ENCODE data around the gene SLC9A7. TPM values are rescaled to one million over a fixed set of nuclear protein-coding genes. Genes with fewer than 3 reads are reported as not detected.
"Not testable (repeated sequence)": the region's sequence is repeated elsewhere in the genome, so short reads cannot be mapped to it uniquely, and the experiment has no call there.

The SLC9A7 gene
- total and polyA plus RNA-seq, 2 experiments from 2014 or later, result 14.1 to 52.9 TPM

DNA sequence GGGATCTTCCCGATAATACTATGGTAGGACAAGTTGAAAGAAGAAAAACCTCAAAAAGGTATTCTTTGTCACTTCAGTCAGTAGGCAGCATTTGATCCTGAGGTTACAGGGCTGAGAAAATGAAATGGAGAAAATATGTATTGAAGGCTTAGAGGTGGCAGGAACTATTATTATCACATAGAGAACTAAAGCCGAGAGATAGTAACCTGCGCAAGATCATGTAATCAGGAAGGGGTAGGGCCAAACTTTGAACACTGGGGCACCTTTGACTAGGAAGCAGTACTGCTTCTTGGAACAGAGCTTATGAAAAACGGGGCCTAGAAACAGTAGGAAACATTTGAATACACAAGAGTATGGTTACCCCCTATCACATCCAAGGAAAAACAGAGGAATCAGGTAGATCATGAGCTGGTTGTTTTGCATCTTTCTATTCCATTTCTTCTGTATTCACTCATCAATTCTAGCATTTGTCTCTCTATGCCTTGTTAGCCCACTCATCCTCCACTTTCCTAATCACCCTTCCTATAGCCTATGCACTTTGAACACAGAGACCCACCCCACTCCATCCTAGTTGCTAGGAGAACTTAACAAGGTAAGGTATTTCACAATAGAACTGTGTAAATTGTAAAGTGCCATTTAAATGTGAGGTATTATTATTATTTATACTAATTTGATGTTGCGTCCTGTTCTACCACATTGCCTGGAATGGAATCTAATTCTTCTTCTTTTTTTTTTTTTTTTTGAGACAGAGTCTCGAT, 34.6 kb upstream of the SLC9A7 start:
- Histone ChIP-seq H3K79me2 (ENCODE audit: insufficient read depth) (no peaks in the 10 kb centered on the region), H3K9me2 (ENCODE audit: insufficient read depth) (no peaks in the 10 kb centered on the region), H3K27me3 (replicated peaks; ENCODE audit: insufficient read depth) (no peaks in the 10 kb centered on the region), H3K9ac (no peak overlapping the region), H3K9me3 (ENCODE audit: low read depth) (no peaks in the 10 kb centered on the region), H3K4me3 (no peak overlapping the region), H3K27ac (peak overlapping the region; percentile 68; the same call in 1 of the 2 replicates), H3K4me2 (ENCODE audit: unreplicated experiment) (no peak overlapping the region), H3K36me3 (ENCODE audit: low read depth) (no peaks in the 10 kb centered on the region), H4K20me1 (ENCODE audit: insufficient read depth) (no peaks in the 10 kb centered on the region), H3K4me1 (ENCODE audit: insufficient read depth) (peaks cover 33% of the 10 kb centered on the region), H3F3A (ENCODE audit: insufficient read depth) (peaks cover 36% of the 10 kb centered on the region), H2AFZ (no peak overlapping the region)
- no peak for DNase-seq
- TF ChIP-seq EZH2 (IDR thresholded peaks at IDR 0.05; ENCODE audit: insufficient read depth, poor library complexity, severe bottlenecking) (no peak), EZH2phosphoT487 (IDR thresholded peaks at IDR 0.05; ENCODE audit: insufficient read depth, low read depth) (no peak)
- in situ Hi-C loops (cut with MboI), result loop anchor here (25.0 kb wide), 1 partner anchor 231 kb away; the partner anchor contains the start of gene CHST7
- 98% methylated on average over 5 to 6 of the region's 6 CpGs for WGBS, 2 experiments (ENCODE audit: low coverage in 1 of 2, low lambda C conversion rate in 2 of 2, missing lambda C conversion rate in 2 of 2)

DNA sequence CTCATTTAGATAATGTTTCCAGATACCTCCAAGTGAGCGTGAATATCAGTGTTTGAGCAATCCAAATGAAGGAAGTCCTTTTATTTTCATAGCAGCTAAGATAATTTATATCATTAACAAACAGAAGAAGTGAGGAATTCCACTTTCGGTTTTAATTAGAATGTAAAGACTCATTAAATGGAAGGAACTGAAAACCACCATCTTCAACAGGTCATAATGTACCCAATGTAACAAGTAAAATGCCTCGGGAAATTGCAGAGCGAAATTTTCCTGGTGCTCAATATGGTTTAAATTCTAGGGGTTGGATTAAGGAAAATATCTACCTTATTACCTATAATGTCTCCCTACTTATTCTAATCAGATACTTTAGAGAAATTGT, 33.9 kb upstream of the SLC9A7 start:
- in situ Hi-C loops (cut with MboI), result loop anchor here (25.0 kb wide), 1 partner anchor 230 kb away; the partner anchor contains the start of gene CHST7
- Histone ChIP-seq H3K4me2 (ENCODE audit: unreplicated experiment) (peak overlapping the region; percentile 75), H3K9me2 (ENCODE audit: insufficient read depth) (no peaks in the 10 kb centered on the region), H3K27ac (peak overlapping the region; percentile 68), H3F3A (ENCODE audit: insufficient read depth) (peaks cover 37% of the 10 kb centered on the region), H2AFZ (no peak overlapping the region), H3K4me3 (peak overlapping the region; percentile 50), H3K4me1 (ENCODE audit: insufficient read depth) (peaks cover 33% of the 10 kb centered on the region), H3K36me3 (ENCODE audit: low read depth) (no peaks in the 10 kb centered on the region), H3K9ac (peak overlapping the region; percentile 24; the same call in 1 of the 2 replicates), H4K20me1 (ENCODE audit: insufficient read depth) (no peaks in the 10 kb centered on the region), H3K79me2 (ENCODE audit: insufficient read depth) (no peaks in the 10 kb centered on the region), H3K27me3 (replicated peaks; ENCODE audit: insufficient read depth) (no peaks in the 10 kb centered on the region), H3K9me3 (ENCODE audit: low read depth) (no peaks in the 10 kb centered on the region)
- TF ChIP-seq EZH2phosphoT487 (IDR thresholded peaks at IDR 0.05; ENCODE audit: insufficient read depth, low read depth), result no peak
- no peak for TF ChIP-seq EZH2 (IDR thresholded peaks at IDR 0.05; ENCODE audit: insufficient read depth, poor library complexity, severe bottlenecking)
- WGBS, 2 experiments (ENCODE audit: low coverage in 1 of 2, low lambda C conversion rate in 2 of 2, missing lambda C conversion rate in 2 of 2), result 58 to 65% methylated on average over 4 of the region's 4 CpGs
- no peak for DNase-seq

GRCh38 chrX:46791927-46792809, 33.2 kb upstream of the SLC9A7 start:
- no peak overlapping the region for H2AFZ ChIP-seq
- peak overlapping the region; percentile 50 for H3K4me3 ChIP-seq
- in situ Hi-C loops (cut with MboI), result loop anchor here (25.0 kb wide), 1 partner anchor 230 kb away; the partner anchor contains the start of gene CHST7
- H3K9me3 ChIP-seq (ENCODE audit: low read depth), result no peaks in the 10 kb centered on the region
- TF ChIP-seq EZH2phosphoT487 (IDR thresholded peaks at IDR 0.05; ENCODE audit: insufficient read depth, low read depth) (no peak), EZH2 (IDR thresholded peaks at IDR 0.05; ENCODE audit: insufficient read depth, poor library complexity, severe bottlenecking) (no peak)
- H3K4me1 ChIP-seq (ENCODE audit: insufficient read depth), result peaks cover 33% of the 10 kb centered on the region
- H3K27me3 ChIP-seq (replicated peaks; ENCODE audit: insufficient read depth), result no peaks in the 10 kb centered on the region
- H3K9ac ChIP-seq, result peak overlapping the region; percentile 75
- DNase-seq, result peak; percentile 89
- H3K4me2 ChIP-seq (ENCODE audit: unreplicated experiment), result peak overlapping the region; percentile 77
- H3K9me2 ChIP-seq (ENCODE audit: insufficient read depth), result no peaks in the 10 kb centered on the region
- H3F3A ChIP-seq (ENCODE audit: insufficient read depth), result peaks cover 37% of the 10 kb centered on the region
- H3K36me3 ChIP-seq (ENCODE audit: low read depth), result no peaks in the 10 kb centered on the region
- H4K20me1 ChIP-seq (ENCODE audit: insufficient read depth), result no peaks in the 10 kb centered on the region
- WGBS, 2 experiments (ENCODE audit: low coverage in 1 of 2, low lambda C conversion rate in 2 of 2, missing lambda C conversion rate in 2 of 2), result 0 to 3% methylated on average over 6 to 7 of the region's 7 CpGs
- peak overlapping the region; percentile 98 for H3K27ac ChIP-seq
- H3K79me2 ChIP-seq (ENCODE audit: insufficient read depth), result no peaks in the 10 kb centered on the region

- Histone ChIP-seq H3K4me3 (no peak overlapping the region), H3K9me2 (ENCODE audit: insufficient read depth) (no peaks in the 10 kb centered on the region), H4K20me1 (ENCODE audit: insufficient read depth) (no peaks in the 10 kb centered on the region), H3K4me2 (ENCODE audit: unreplicated experiment) (no peak overlapping the region), H3K4me1 (ENCODE audit: insufficient read depth) (peaks cover 33% of the 10 kb centered on the region), H3F3A (ENCODE audit: insufficient read depth) (peaks cover 37% of the 10 kb centered on the region), H3K9me3 (ENCODE audit: low read depth) (no peaks in the 10 kb centered on the region), H3K27ac (peak overlapping the region; percentile 63), H3K36me3 (ENCODE audit: low read depth) (no peaks in the 10 kb centered on the region), H2AFZ (no peak overlapping the region), H3K79me2 (ENCODE audit: insufficient read depth) (no peaks in the 10 kb centered on the region), H3K27me3 (replicated peaks; ENCODE audit: insufficient read depth) (no peaks in the 10 kb centered on the region), H3K9ac (peak overlapping the region; percentile 50; the same call in 1 of the 2 replicates)
- WGBS, 2 experiments (ENCODE audit: low coverage in 1 of 2, low lambda C conversion rate in 2 of 2, missing lambda C conversion rate in 2 of 2), result 13 to 17% methylated on average over 4 of the region's 4 CpGs
- TF ChIP-seq EZH2 (IDR thresholded peaks at IDR 0.05; ENCODE audit: insufficient read depth, poor library complexity, severe bottlenecking), result no peak
- DNase-seq, result peak; percentile 74
- in situ Hi-C loops (cut with MboI), result loop anchor here (25.0 kb wide), 1 partner anchor 227 kb away; the partner anchor contains the start of gene CHST7
Measured at GRCh38 chrX:46788902-46789301, 30.0 kb upstream of the SLC9A7 start.

DNA sequence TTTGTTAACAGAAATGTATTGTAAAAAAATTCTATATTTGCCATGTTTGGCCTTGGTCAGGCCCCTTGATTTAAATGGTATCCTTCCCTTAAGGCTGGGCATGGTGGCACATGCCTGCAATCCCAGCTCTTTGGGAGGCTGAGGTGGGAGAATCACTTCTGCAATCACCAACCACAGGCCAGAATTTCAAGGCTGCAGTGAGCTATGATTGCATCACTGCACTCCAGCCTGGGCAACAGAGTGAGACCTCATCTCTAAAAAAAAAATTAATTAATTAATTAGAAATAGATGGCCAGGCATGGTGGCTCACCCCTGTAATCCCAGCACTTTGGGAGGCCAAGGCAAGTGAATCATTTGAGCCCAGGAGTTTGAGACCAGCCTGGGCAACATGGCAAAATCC, 25.5 kb upstream of the SLC9A7 start:
- not testable (repeated sequence) for H3K36me3 ChIP-seq (ENCODE audit: low read depth); H3K4me3 ChIP-seq; H3K79me2 ChIP-seq (ENCODE audit: insufficient read depth); H3K27me3 ChIP-seq (replicated peaks; ENCODE audit: insufficient read depth); H3F3A ChIP-seq (ENCODE audit: insufficient read depth); H3K9me3 ChIP-seq (ENCODE audit: low read depth); H3K27ac ChIP-seq; H3K9ac ChIP-seq; DNase-seq; H4K20me1 ChIP-seq (ENCODE audit: insufficient read depth); H3K4me2 ChIP-seq (ENCODE audit: unreplicated experiment); H2AFZ ChIP-seq; H3K9me2 ChIP-seq (ENCODE audit: insufficient read depth); H3K4me1 ChIP-seq (ENCODE audit: insufficient read depth)
- in situ Hi-C loops (cut with MboI), result loop anchor here (25.0 kb wide), 1 partner anchor 222 kb away; the partner anchor contains the start of gene CHST7
